GM19099 (cell line): Measurements from ENCODE around the gene RFX7.

Experiments used
- POLR2A ChIP-seq: IDR thresholded peaks from 3 replicates; pipeline ENCODE4 v1.6.1; 2011; ENCODE audit warnings: low read depth; ENCODE audit not compliant: insufficient read length; ENCODE audit errors: extremely low read depth

RFX7 gene

DNA sequence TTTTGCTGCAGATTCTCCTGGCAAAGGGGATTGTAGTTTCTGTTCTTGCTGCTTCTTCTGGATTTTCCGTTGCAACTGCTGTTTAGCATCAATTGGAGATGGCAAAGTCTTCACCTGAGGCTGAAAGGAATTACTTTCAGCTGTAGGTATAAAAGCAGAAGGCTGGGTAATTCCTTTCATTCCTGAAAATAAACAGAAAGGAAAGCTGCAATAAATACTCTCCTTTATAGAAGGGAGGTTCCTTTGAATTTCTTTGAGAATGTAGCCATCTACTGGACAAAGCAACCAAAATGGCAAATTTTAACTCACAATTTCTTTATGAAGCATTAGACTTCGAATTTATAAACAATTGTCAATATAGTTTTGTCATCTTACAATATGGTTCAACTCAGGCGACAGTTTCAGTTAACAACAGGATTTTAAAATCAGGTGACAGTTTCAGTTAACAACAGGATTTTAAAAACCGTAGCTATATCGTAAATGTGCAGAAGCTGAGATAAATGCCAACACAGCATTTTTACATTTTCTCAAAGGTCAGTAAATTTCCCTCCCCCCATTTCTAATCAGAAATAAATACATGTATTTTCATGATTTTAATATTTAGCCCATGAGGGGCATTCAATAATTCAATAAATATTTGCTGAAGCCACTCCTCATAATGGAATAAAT, 145.3 kb downstream of the RFX7 start:
- no peak for TF ChIP-seq POLR2A

DNA sequence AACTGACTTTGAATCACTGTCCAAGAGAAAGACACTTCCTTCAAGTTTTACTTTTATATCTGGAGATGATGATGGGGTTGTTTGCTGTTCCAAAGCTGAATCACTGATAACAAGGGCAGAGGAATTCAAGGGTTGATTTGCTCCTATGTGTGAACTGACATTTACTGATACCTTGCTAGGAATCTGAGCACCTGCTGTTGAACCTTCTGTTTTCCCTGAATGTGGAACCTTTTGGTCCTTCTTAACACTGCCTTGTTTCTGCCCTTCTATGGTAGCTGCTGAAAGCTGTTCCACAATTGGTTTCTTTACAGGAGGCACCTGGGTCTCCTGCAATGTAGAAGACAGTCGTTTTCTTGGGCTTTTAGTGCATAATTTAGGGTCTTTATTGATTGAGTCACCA, 148.3 kb downstream of the RFX7 start:
- TF ChIP-seq POLR2A: no peak

DNA sequence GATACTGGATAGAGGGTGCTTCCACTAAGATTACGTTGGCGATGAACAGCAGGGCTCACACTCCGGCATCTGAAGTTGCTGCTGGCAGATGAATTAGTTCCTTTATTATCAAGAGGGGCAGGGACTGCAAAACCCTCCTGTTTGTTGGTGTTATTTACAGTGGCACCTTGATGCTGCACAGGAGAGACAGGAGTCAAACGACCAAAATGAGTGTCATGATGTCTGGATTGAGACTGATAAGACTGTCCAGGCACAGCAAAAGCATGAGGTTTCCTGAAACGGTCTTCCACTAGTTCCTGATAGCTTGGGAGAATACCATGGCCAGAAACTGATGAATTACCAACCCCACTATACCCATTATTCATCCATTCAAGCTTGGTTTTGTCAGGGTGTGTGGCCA, 149.5 kb downstream of the RFX7 start:
- no peak for TF ChIP-seq POLR2A

DNA sequence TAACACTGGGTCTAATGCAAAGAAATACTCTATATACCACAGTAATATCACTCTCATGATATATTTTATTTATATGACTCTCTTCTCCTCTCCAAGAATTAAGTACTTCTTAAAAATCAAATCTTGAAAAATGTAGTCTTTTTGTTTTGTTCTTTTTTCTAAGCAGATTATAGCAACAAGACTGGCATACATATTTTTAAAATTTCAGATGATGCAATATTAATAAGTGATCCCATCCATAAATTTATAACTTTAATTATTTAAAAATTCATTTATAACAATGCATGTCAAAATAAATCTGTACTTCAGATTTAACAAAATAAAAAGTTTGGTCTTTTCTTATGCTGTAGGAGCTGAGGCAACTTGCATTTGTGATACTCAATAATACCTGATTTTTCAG, 155.3 kb downstream of the RFX7 start:
- no peak for TF ChIP-seq POLR2A

GRCh38 chr15:56086566-56086965, 157.1 kb downstream of the RFX7 start:
- TF ChIP-seq POLR2A: no peak

DNA sequence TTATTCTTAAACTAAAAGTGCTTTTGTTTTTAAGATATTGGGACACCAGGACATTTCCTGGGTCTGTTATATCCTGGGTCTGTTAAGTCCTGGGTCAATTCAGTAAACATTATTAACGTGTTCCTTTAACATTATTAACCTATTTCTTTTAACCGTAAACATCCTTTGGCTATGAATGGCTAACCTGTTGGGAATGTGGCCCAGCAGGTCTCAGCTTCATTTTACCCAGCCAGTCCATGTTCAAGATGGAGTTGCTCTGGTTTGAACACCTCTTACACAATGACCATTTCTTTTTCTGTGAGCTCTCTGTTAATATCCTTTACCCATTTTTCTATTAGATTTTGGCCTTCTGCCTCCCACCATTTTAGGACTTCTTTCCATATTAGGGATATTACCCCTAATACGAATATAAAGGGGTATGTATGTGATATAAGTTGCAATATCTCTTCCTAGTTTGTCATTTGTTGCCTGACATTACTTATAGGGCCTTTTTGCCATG, 161.4 kb downstream of the RFX7 start:
- no peak for TF ChIP-seq POLR2A

- no peak for TF ChIP-seq POLR2A
Observed at GRCh38 chr15:56077081-56077480, 166.6 kb downstream of the RFX7 start.

- no peak for TF ChIP-seq POLR2A
Observed at GRCh38 chr15:56076640-56077039, 167.0 kb downstream of the RFX7 start.

GRCh38 chr15:56074481-56075265, 169.0 kb downstream of the RFX7 start:
- TF ChIP-seq POLR2A: no peak

DNA sequence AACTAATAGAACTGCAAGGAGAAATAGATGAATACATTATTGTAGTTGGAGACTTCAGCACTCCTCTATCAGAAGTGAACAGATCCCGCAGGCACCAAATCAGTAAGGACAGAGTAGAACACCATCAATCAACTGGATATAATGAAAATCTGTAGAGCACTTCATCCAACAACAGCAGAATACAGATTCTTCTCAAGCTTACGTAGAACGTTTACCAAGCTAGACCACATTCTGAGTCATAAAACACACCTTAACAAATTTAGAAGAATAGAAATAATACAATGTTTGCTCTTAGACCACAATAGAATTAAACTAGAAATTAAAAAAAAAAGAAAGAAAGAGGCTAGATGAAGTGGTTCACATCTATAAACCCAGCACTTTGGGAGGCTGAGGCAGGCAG, 179.5 kb downstream of the RFX7 start:
- no peak for TF ChIP-seq POLR2A

DNA sequence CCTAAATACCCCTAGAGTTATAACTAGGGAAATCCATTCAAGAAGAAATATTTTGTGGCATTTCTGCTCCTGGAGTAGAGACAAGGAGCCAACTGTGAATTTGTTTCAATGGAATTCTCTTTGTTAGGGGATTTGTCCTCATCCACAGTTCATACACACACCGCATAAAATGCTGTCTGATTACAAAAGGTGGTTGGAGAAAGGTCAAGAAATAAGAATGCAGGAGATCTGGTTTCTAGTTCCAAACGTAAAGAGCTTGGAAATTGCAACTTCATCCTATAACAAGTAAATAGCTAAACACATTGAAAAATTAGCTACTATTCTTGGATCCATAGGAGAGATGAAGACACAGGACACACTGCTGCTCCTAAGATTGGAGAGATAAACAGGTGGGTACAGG, 184.0 kb downstream of the RFX7 start:
- no peak for TF ChIP-seq POLR2A

DNA sequence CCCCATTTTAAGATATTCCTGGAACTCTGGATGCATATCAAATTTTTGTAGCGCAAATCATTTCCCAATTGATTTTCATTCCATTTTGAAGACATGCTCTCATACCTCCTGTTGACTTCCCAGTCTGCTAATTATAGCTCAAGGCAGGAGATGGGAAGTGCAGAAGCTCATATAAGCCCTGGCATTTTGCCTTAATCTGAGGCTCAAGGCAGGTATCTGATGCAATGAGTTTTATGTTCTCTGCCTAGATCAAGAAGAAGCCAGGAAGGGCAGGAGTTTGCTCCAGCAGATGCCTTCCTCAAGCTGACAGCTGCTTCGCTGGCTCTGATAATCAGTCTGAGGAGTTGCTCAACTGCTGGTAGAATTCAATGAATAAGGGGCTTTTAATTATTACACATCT, 184.7 kb downstream of the RFX7 start:
- TF ChIP-seq POLR2A: no peak

DNA sequence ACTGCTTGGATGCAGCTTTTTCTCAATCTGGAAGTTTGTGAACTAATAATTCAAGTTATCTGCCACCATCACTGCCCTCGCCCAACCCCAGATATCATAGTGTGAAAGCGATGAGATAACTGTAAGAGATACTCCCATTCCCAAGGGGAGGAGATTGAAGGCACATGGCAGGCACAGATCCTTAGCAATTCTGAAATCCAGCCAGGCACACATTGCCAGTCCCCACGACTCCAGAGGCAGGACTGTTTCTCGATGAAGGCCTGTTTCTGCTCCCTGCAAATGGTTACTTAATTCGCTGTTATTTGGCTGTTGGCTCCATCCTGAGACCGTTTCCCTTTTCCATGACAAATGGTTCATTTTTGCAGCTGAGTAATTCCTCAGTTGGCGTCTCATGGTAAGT, 187.1 kb downstream of the RFX7 start:
- TF ChIP-seq POLR2A: no peak

GRCh38 chr15:56053046-56053400, 190.7 kb downstream of the RFX7 start:
- TF ChIP-seq POLR2A: no peak

DNA sequence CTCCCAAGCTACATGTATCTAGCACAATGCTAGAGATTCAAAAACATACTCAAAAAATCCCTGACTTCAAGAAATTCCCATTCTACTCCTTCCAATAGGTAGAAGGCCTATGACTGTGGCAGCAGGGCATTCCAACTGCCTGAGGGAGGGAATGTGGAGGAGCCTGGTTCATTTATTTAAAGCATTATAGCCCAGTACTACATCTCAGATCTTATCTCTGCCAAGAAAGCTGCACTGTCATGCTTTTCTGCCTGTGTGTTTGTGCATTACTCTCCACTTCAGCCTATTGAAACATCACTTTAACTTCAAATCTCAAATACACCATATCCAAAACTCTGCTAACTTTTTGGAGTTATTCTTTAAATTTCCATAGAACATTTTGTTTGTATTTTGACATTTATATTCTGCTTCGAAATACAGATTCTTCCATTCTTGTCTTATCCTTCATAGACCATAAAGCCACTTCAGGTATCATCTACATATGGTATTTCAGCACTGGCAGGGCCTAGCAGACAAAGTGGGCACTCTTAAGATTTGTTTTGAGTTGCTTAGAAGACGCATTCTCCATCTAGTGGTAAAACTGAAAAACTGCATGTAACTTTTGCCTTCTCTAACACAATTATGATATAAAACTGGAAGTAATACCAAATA, 191.2 kb downstream of the RFX7 start:
- TF ChIP-seq POLR2A: no peak

GRCh38 chr15:56051676-56052075, 192.0 kb downstream of the RFX7 start:
- TF ChIP-seq POLR2A: no peak
